Progenitor cell of endocrine pancreas (in vitro differentiated cells): ENCODE measurements around the gene SHKBP1. TPM values are rescaled to one million over a fixed set of nuclear protein-coding genes. Genes with fewer than 3 reads are reported as not detected.
"Not testable (repeated sequence)": the region's sequence is repeated elsewhere in the genome, so short reads cannot be mapped to it uniquely, and the experiment has no call there.

Experiments used
- DNase-seq: peaks from one replicate; pipeline ENCODE4 v3.0.0; 2021; ENCODE audit warnings: low spot score; ENCODE audit not compliant: unreplicated experiment
- H3K27ac Mint-ChIP-seq: 2 replicates; pipeline ENCODE4 v1.8.0; 2021; ENCODE audit warnings: mild to moderate bottlenecking, moderate library complexity, mixed read lengths
- H3K27me3 Mint-ChIP-seq: 2 replicates; pipeline ENCODE4 v1.8.0; 2021; ENCODE audit warnings: mixed read lengths
- H3K36me3 Mint-ChIP-seq: 2 replicates; pipeline ENCODE4 v1.8.0; 2022; ENCODE audit warnings: mixed read lengths; ENCODE audit not compliant: insufficient read depth
- H3K4me1 Mint-ChIP-seq: 2 replicates; pipeline ENCODE4 v1.8.0; 2021; ENCODE audit warnings: low read depth, mixed read lengths
- H3K4me3 Mint-ChIP-seq: 2 replicates; pipeline ENCODE4 v1.8.0; 2021; ENCODE audit warnings: low read depth, mild to moderate bottlenecking, moderate library complexity, mixed read lengths
- H3K9me3 Mint-ChIP-seq: 2 replicates; pipeline ENCODE4 v1.8.0; 2021; ENCODE audit warnings: low read depth, mixed read lengths
- total RNA-seq: library from RNA; stranded (reverse); gene quantifications from 2 replicates; pipeline ENCODE4 v1.2.1, GENCODE V29; 2021
- TF ChIP-seq, protein P1 (sequence below): fragments of 200-600 bp; sonication (generic); IDR thresholded peaks from one replicate; pipeline ENCODE4 v1.5.0; 2021; ENCODE audit warnings: antibody characterized with exemption, mild to moderate bottlenecking; ENCODE audit not compliant: unreplicated experiment

SHKBP1 gene
- total RNA-seq, 1 donor from 2014 or later = 114 TPM

DNA sequence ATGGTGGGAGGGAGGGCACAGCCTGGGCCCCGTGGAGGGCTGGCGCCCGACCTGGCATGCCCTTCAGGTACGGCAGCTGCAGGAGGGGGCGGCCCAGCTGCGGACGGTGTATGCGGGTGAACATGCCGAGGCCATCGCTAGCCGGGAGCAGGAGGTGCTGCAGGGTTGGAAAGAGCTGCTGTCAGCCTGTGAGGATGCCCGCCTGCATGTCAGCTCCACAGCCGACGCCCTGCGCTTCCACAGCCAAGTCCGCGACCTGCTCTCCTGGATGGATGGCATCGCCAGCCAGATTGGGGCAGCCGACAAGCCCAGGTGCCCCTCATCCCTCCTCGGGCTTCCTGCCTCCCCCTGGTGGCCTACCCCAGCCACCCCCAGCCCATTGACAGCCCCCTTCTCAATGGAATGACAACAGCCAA lies 16.6 kb upstream of the SHKBP1 start:
- no peak for DNase-seq
- no peaks in the 10 kb centered on the region for H3K36me3 Mint-ChIP-seq
- no peaks in the 10 kb centered on the region for H3K9me3 Mint-ChIP-seq
- no peak overlapping the region for H3K27ac Mint-ChIP-seq
- peaks cover 60% of the 10 kb centered on the region for H3K27me3 Mint-ChIP-seq
- TF ChIP-seq, protein P1, sequence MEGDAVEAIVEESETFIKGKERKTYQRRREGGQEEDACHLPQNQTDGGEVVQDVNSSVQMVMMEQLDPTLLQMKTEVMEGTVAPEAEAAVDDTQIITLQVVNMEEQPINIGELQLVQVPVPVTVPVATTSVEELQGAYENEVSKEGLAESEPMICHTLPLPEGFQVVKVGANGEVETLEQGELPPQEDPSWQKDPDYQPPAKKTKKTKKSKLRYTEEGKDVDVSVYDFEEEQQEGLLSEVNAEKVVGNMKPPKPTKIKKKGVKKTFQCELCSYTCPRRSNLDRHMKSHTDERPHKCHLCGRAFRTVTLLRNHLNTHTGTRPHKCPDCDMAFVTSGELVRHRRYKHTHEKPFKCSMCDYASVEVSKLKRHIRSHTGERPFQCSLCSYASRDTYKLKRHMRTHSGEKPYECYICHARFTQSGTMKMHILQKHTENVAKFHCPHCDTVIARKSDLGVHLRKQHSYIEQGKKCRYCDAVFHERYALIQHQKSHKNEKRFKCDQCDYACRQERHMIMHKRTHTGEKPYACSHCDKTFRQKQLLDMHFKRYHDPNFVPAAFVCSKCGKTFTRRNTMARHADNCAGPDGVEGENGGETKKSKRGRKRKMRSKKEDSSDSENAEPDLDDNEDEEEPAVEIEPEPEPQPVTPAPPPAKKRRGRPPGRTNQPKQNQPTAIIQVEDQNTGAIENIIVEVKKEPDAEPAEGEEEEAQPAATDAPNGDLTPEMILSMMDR = no peak
- H3K4me3 Mint-ChIP-seq = no peak overlapping the region
- no peaks in the 10 kb centered on the region for H3K4me1 Mint-ChIP-seq

DNA sequence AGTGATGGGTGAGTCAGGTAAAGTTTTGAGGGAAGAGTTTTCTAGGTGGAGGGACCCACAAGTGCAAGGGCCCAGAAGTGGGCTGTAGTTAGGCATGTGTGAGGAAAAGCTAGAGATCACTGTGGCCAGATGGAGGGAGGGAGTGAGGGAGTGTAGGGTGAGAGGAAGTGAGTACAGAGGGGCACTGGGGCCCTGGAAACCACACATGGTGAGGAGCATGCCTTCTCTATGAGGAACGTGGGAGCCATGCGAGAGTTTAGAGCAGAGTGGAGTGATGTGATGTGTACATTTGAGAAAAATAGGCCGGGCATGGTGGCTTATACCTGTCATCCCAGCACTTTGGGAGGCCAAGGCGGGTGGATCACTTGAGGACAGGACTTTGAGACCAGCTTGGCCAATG lies 14.7 kb upstream of the SHKBP1 start:
- no peak overlapping the region for H3K4me3 Mint-ChIP-seq
- H3K27me3 Mint-ChIP-seq = peaks cover 62% of the 10 kb centered on the region
- no peaks in the 10 kb centered on the region for H3K9me3 Mint-ChIP-seq
- no peak overlapping the region for H3K27ac Mint-ChIP-seq
- no peak for DNase-seq
- TF ChIP-seq, protein P1 = no peak
- no peaks in the 10 kb centered on the region for H3K36me3 Mint-ChIP-seq
- no peaks in the 10 kb centered on the region for H3K4me1 Mint-ChIP-seq

DNA sequence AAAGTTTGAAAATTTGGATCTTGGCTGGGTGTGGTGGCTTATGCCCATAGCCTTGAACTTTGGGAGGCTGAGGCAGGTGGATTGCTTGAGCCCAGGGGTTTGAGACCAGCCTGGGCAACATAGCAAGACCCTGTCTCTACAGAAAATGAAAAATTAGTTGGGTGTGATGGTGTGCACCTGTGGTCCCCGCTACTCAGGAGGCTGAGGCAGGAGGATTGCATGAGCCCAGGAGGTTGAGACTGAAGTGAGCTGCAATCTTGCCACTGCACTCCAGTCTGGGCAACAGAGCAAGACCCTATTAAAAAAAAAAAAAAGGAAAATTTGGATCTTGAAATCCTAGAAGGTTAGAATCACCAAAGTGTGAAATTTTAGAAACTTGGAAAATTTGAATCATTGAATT lies 12.1 kb upstream of the SHKBP1 start:
- peaks cover 65% of the 10 kb centered on the region for H3K27me3 Mint-ChIP-seq
- not testable (repeated sequence) for H3K9me3 Mint-ChIP-seq, H3K4me1 Mint-ChIP-seq, H3K4me3 Mint-ChIP-seq, H3K36me3 Mint-ChIP-seq, H3K27ac Mint-ChIP-seq, DNase-seq

DNA sequence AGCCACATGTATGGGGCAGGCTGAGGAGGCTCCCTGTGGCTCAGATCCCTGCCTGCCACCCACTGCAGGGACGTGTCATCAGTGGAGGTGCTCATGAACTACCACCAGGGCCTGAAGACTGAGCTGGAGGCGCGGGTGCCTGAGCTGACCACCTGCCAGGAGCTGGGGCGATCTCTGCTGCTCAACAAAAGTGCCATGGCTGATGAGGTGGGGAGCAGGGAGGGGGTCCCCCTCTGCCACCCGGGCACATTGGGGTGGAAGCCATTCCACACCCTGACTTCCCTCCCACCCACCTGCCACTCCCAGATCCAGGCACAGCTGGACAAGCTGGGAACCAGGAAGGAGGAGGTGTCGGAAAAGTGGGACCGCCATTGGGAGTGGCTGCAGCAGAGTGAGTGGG lies 11.3 kb upstream of the SHKBP1 start:
- DNase-seq = no peak
- peaks cover 67% of the 10 kb centered on the region for H3K27me3 Mint-ChIP-seq
- no peak overlapping the region for H3K27ac Mint-ChIP-seq
- H3K36me3 Mint-ChIP-seq = no peaks in the 10 kb centered on the region
- peaks cover 4% of the 10 kb centered on the region for H3K4me1 Mint-ChIP-seq
- TF ChIP-seq, protein P1 = no peak
- no peak overlapping the region for H3K4me3 Mint-ChIP-seq
- no peaks in the 10 kb centered on the region for H3K9me3 Mint-ChIP-seq

DNA sequence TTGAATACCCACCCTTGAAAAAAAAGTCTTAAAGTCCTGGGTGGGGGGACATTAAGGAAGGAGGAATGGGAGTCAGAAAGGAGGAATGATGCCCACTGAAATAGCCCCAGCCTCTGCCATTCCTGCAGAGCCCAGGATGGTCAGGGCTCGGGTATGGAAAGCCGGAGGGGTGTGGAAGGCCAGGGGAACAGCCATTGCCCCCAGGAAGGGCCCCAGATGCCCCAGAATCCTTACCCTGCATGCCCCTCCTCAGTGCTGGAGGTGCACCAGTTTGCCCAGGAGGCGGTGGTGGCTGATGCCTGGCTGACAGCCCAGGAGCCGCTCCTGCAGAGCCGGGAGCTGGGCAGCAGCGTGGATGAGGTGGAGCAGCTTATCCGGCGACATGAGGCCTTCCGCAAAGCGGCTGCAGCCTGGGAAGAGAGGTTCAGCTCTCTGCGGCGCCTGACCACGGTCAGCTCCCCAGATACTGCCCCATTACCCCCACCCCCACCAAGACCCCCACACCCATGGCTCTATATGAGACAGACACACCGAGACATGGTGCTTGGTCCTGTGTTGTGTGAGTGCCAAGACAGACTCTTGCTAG lies 10.7 kb upstream of the SHKBP1 start:
- DNase-seq = no peak
- peaks cover 6% of the 10 kb centered on the region for H3K4me1 Mint-ChIP-seq
- no peak overlapping the region for H3K27ac Mint-ChIP-seq
- no peaks in the 10 kb centered on the region for H3K36me3 Mint-ChIP-seq
- H3K9me3 Mint-ChIP-seq = peaks cover 4% of the 10 kb centered on the region
- H3K27me3 Mint-ChIP-seq = peaks cover 69% of the 10 kb centered on the region
- TF ChIP-seq, protein P1 = no peak
- no peak overlapping the region for H3K4me3 Mint-ChIP-seq

DNA sequence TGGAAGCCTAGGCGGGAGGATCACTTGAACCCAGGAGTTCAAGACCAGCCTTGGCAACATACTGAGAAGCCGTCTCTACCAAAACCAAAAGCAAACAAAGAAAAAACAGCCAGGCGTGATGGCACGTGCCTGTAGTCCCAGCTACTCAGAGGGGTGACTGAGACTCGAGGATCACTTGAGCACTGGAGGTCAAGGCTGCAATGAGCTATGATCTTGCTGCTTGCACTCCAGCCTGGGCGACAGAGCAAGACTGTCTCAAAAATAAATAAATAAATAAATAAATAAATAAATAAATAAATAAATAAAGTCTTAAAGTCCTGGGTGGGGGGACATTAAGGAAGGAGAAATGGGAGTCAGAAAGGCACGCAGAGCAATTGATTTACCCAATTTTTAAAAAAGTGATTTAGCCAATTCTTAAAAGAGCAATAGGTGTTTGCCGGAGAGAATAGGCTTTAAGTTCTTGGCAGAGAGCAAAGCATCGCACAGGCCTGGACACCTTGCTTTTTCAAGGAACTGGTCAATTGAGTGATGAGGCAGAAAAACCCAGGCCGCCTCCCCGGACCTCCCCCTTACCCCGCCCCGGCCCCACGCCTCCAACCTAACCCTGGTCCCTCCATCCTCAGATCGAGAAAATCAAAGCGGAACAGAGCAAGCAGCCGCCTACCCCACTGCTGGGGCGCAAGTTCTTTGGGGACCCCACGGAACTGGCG lies 9.5 kb upstream of the SHKBP1 start:
- Mint-ChIP-seq H3K36me3 (no peaks in the 10 kb centered on the region), H3K4me1 (peaks cover 6% of the 10 kb centered on the region), H3K4me3 (no peak overlapping the region), H3K27ac (no peak overlapping the region), H3K27me3 (peaks cover 65% of the 10 kb centered on the region), H3K9me3 (peaks cover 4% of the 10 kb centered on the region)
- TF ChIP-seq, protein P1 = no peak
- no peak for DNase-seq
